ENCODE measurements around the gene MIEF1. TPM values are rescaled to one million over a fixed set of nuclear protein-coding genes. Genes with fewer than 3 reads are reported as not detected.

MIEF1 gene
- polyA plus RNA-seq, 1 of the 3 experiments (the other 2 are of a cell fraction): 7.5 TPM

DNA sequence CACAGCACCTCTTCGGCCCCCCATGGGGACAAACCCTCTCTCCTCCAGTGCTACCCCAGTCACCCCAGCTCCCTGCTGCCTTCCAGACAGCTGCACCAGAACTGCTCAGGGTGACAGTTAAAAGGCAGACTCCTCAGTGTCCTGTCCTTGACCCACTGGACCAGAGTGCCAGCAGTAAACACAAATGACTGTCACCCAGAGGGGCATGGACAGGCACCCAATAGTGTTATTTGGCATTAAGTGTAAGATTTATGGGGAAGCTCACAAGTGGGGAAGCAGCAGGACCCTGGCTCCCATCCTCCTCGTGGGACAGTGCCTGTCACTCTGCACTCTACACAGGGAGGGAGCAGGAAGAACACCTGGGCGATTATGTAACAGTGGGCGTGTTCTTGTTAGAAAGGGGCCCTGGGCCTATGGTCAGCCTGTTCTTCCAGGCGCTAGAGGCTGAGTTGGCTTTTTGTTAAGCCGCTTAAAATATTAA, 25.4 kb downstream of the MIEF1 start (continued):
- TF ChIP-seq, protein P1, sequence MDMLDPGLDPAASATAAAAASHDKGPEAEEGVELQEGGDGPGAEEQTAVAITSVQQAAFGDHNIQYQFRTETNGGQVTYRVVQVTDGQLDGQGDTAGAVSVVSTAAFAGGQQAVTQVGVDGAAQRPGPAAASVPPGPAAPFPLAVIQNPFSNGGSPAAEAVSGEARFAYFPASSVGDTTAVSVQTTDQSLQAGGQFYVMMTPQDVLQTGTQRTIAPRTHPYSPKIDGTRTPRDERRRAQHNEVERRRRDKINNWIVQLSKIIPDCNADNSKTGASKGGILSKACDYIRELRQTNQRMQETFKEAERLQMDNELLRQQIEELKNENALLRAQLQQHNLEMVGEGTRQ (IDR thresholded peaks at IDR 0.05; ENCODE audit: borderline replicate concordance, low read depth, low read length): no peak

DNA sequence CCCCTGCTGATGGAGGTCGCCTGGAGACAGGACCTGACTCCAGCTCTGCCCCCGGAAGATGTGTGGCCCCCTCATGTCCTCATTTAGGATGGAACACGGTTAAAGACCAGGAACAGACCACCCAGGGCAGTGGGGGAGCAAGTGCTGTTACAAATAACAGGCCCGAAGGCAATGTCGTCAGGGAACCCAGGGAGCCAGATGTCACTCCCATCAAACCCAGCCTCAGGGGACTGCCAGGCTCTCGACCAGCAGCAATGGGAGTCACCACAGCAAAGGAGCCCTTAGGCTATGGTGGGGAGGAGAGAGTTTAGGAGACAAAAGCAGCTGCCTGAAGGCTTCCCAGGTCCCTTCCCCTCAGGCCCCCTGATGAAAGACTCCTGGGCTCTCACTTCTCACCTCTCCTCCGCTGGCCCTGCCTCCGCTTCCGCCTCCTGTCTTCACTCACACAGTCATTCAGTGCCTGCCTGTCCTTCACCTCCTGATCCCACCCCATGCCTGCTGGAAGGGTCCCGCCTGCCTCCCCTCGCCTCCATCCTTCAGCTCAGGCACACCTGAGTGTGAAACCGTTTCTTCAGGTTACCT, 26.1 kb downstream of the MIEF1 start:
- peak; percentile 20 for DNase-seq
- Histone ChIP-seq H3K4me3 (ENCODE audit: low read depth in 2 of 2, low read length in 1 of 2) (no peak overlapping the region), H3K4me2 (no peak overlapping the region), H3K9me3 (no peaks in the 10 kb centered on the region), H2AFZ (ENCODE audit: low read depth) (no peak overlapping the region), H3K79me2 (ENCODE audit: insufficient read depth) (peaks cover 30% of the 10 kb centered on the region), H3K4me1 (ENCODE audit: control insufficient read depth in 1 of 2, insufficient read depth in 2 of 2, low read depth in 1 of 2, low read length in 1 of 2) (peaks cover 4 to 31% of the 10 kb centered on the region in 2 experiments; a peak in 2 of 4 replicates), H3K9ac (no peak overlapping the region), H4K20me1 (ENCODE audit: insufficient read depth) (peaks cover 44% of the 10 kb centered on the region), H3F3A (replicated peaks; ENCODE audit: insufficient read depth) (peaks cover 14% of the 10 kb centered on the region), H3K27ac (ENCODE audit: low read depth in 2 of 2, low read length in 1 of 2) (no peak overlapping the region; a peak in 1 of 4 replicates), H3K36me3 (replicated peaks in 1 of 2; ENCODE audit: control insufficient read depth in 1 of 2, insufficient read depth in 2 of 2, low read length in 1 of 2) (peaks cover 0 to 14% of the 10 kb centered on the region in 2 experiments), H3K27me3 (ENCODE audit: insufficient read depth) (no peaks in the 10 kb centered on the region), H3K9me2 (no peaks in the 10 kb centered on the region)
- CTCF ChIA-PET: interaction anchor here (0.9 to 4.7 kb wide), 15 partner anchors 8 to 509 kb away, joined by 3 to 36 read pairs (median 7); partner anchors contain the start of genes ATF4 and MIEF1
- 89% methylated on average over 9 of the region's 12 CpGs for WGBS (ENCODE audit: low lambda C conversion rate)
- no peak for TF ChIP-seq EP300 (IDR thresholded peaks at IDR 0.05; ENCODE audit: borderline replicate concordance in 1 of 2, low read depth in 1 of 2, low read length in 1 of 2)
- TF ChIP-seq NRF1 (IDR thresholded peaks at IDR 0.05; ENCODE audit: low read depth, low read length): no peak
- TF ChIP-seq, protein P2, sequence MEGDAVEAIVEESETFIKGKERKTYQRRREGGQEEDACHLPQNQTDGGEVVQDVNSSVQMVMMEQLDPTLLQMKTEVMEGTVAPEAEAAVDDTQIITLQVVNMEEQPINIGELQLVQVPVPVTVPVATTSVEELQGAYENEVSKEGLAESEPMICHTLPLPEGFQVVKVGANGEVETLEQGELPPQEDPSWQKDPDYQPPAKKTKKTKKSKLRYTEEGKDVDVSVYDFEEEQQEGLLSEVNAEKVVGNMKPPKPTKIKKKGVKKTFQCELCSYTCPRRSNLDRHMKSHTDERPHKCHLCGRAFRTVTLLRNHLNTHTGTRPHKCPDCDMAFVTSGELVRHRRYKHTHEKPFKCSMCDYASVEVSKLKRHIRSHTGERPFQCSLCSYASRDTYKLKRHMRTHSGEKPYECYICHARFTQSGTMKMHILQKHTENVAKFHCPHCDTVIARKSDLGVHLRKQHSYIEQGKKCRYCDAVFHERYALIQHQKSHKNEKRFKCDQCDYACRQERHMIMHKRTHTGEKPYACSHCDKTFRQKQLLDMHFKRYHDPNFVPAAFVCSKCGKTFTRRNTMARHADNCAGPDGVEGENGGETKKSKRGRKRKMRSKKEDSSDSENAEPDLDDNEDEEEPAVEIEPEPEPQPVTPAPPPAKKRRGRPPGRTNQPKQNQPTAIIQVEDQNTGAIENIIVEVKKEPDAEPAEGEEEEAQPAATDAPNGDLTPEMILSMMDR (IDR thresholded peaks at IDR 0.05): no peak
- POLR2A ChIA-PET: interaction anchor here (0.9 to 1.7 kb wide), 3 partner anchors 12 to 209 kb away, joined by 3 to 9 read pairs (median 3); partner anchors contain the start of genes MIEF1 and RPL3

DNA sequence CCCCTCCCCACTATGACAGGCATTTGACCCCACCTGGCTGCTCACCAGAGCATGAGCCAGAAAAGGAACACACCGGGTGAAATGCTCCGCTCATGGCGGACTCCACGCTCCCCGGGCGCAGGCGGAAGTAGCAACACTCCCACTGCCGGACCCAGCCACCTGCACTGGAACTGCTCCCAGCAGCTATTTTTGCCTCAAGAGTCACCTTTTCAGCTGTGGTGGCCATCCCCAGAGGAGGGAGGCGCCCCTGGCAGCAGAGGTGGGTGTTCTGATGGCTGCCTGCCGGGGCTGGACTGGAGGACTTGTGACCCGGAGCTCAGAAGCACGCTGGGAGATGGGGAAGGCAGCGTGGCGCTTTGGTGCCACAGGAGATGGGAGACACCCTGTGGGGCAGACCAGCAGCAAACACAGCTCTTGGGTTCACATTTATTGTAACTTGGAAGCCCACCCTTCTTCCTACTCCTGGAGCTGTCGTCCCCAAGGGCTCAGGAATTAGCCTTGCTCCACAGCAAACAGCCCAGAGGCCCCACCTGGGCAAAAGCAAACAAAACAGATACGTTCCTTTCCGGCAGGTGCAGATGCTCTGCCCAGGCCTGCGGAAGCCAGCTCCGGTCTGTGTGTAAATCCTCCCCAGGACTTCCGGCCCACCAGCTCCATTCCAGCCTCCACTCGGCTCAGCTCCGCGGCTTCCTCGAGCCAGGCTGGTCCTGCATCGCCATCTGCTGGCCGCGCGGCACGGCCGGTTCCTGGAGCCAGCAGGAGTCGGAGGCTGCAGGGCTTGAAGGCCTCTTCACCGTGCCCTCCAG, 26.8 kb downstream of the MIEF1 start:
- peak overlapping the region in 1 of 2 experiments; percentile 22; a peak in 1 of 4 replicates for H3K27ac ChIP-seq (ENCODE audit: low read depth in 2 of 2, low read length in 1 of 2)
- H4K20me1 ChIP-seq (ENCODE audit: insufficient read depth): peaks cover 37% of the 10 kb centered on the region
- TF ChIP-seq SMC3 (IDR thresholded peaks at IDR 0.05; ENCODE audit: low read depth, low read length) (peak; percentile 74), NRF1 (IDR thresholded peaks at IDR 0.05; ENCODE audit: low read depth, low read length) (no peak), RCOR1 (IDR thresholded peaks at IDR 0.05; ENCODE audit: low read length) (peak; percentile 26; the same call in 1 of the 2 replicates), SIN3A (IDR thresholded peaks at IDR 0.05; ENCODE audit: borderline replicate concordance, low read depth, low read length) (peak; percentile 61; the same call in 1 of the 2 replicates), GATA2 (CRISPR knock-in tag; IDR thresholded peaks at IDR 0.05) (no peak), RAD21 (IDR thresholded peaks at IDR 0.05; ENCODE audit: low read length) (peak; percentile 76), JUND (IDR thresholded peaks at IDR 0.05) (peak; percentile 84), FOXM1 (IDR thresholded peaks at IDR 0.05; ENCODE audit: low read depth) (no peak), NFIC (IDR thresholded peaks at IDR 0.05; ENCODE audit: borderline replicate concordance) (no peak), YY1 (IDR thresholded peaks at IDR 0.05; ENCODE audit: low read depth) (0 out of 2 replicates have a peak, but pooled peaks have one; percentile 32), RFX5 (IDR thresholded peaks at IDR 0.05; ENCODE audit: low read length) (peak; percentile 70), CHD2 (IDR thresholded peaks at IDR 0.05; ENCODE audit: low read length, partially characterized antibody) (peak; percentile 35)
- TF ChIP-seq, protein P1 (IDR thresholded peaks at IDR 0.05; ENCODE audit: borderline replicate concordance, low read depth, low read length): no peak
- TF ChIP-seq, protein P3, sequence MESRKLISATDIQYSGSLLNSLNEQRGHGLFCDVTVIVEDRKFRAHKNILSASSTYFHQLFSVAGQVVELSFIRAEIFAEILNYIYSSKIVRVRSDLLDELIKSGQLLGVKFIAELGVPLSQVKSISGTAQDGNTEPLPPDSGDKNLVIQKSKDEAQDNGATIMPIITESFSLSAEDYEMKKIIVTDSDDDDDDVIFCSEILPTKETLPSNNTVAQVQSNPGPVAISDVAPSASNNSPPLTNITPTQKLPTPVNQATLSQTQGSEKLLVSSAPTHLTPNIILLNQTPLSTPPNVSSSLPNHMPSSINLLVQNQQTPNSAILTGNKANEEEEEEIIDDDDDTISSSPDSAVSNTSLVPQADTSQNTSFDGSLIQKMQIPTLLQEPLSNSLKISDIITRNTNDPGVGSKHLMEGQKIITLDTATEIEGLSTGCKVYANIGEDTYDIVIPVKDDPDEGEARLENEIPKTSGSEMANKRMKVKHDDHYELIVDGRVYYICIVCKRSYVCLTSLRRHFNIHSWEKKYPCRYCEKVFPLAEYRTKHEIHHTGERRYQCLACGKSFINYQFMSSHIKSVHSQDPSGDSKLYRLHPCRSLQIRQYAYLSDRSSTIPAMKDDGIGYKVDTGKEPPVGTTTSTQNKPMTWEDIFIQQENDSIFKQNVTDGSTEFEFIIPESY (IDR thresholded peaks at IDR 0.05; ENCODE audit: borderline replicate concordance, low read depth): no peak

More for the DNA sequence above, 26.8 kb downstream of the MIEF1 start:
- peak overlapping the region in 1 of 2 experiments; percentile 37; a peak in 2 of 4 replicates for H3K4me3 ChIP-seq (ENCODE audit: low read depth in 2 of 2, low read length in 1 of 2)
- H2AFZ ChIP-seq (ENCODE audit: low read depth): no peak overlapping the region
- H3F3A ChIP-seq (replicated peaks; ENCODE audit: insufficient read depth): peaks cover 12% of the 10 kb centered on the region
- ChIA-PET POLR2A (interaction anchor here (0.7 to 1.7 kb wide), 6 partner anchors 8 to 209 kb away, joined by 3 to 9 read pairs (median 4); partner anchors contain the start of genes MIEF1 and RPL3), CTCF (interaction anchor here (0.6 to 4.7 kb wide), 32 partner anchors 8 to 511 kb away, joined by 3 to 36 read pairs (median 4); partner anchors contain the start of genes ATF4, MIEF1, SYNGR1 and TAB1)
- no peak overlapping the region for H3K9ac ChIP-seq
- no peaks in the 10 kb centered on the region for H3K9me3 ChIP-seq
- peaks cover 0 to 11% of the 10 kb centered on the region in 2 experiments for H3K36me3 ChIP-seq (replicated peaks in 1 of 2; ENCODE audit: control insufficient read depth in 1 of 2, insufficient read depth in 2 of 2, low read length in 1 of 2)
- no peaks in the 10 kb centered on the region for H3K27me3 ChIP-seq (ENCODE audit: insufficient read depth)
- DNase-seq: peak; percentile 77
- H3K4me1 ChIP-seq (ENCODE audit: control insufficient read depth in 1 of 2, insufficient read depth in 2 of 2, low read depth in 1 of 2, low read length in 1 of 2): peaks cover 4 to 27% of the 10 kb centered on the region in 2 experiments; a peak in 2 of 4 replicates
- no peaks in the 10 kb centered on the region for H3K9me2 ChIP-seq
- WGBS (ENCODE audit: low lambda C conversion rate): 11% methylated on average over 6 of the region's 32 CpGs
- peaks cover 25% of the 10 kb centered on the region for H3K79me2 ChIP-seq (ENCODE audit: insufficient read depth)
- H3K4me2 ChIP-seq: peak overlapping the region; percentile 47; the same call in 1 of the 2 replicates
